Measurements from ENCODE around the gene SFMBT1. TPM values are rescaled to one million over a fixed set of nuclear protein-coding genes. Genes with fewer than 3 reads are reported as not detected.

SFMBT1 gene
- total and polyA plus RNA-seq, 4 donors: 4.4 to 17.8 (median 10.4) TPM

- Histone ChIP-seq H3K27ac (ENCODE audit: low read depth in 1 of 2, low read length in 2 of 2) (no peak overlapping the region), H3K4me1 (ENCODE audit: control insufficient read depth in 4 of 4, insufficient read depth in 4 of 4, low read length in 3 of 4) (no peaks in the 10 kb centered on the region), H3K27me3 (ENCODE audit: control insufficient read depth in 4 of 4, insufficient read depth in 4 of 4, low read length in 3 of 4) (no peaks in the 10 kb centered on the region), H3K9me3 (ENCODE audit: control insufficient read depth in 4 of 4, low read length in 3 of 4) (no peaks in the 10 kb centered on the region), H3K36me3 (ENCODE audit: control insufficient read depth in 4 of 4, insufficient read depth in 3 of 4, low read depth in 1 of 4, low read length in 3 of 4) (peaks cover 0 to 2% (median under 1%) of the 10 kb centered on the region in 4 donors), H3K9ac (ENCODE audit: low read depth in 1 of 2, low read length in 2 of 2) (no peak overlapping the region), H3K4me3 (ENCODE audit: low read depth in 1 of 3, low read length in 3 of 3) (no peak overlapping the region)
- TF ChIP-seq RAD21 (IDR thresholded peaks at IDR 0.05): no peak
- no peak for TF ChIP-seq SP1 (IDR thresholded peaks at IDR 0.05)
- TF ChIP-seq FOXA1 (IDR thresholded peaks at IDR 0.05): no peak
- TF ChIP-seq GABPA (IDR thresholded peaks at IDR 0.05 in 1 of 2, conservative IDR thresholded peaks at IDR 0.05 in 1 of 2): no peak
- TF ChIP-seq TAF1 (conservative IDR thresholded peaks at IDR 0.05): no peak
- TF ChIP-seq FOXA2 (IDR thresholded peaks at IDR 0.05): no peak
- no peak for TF ChIP-seq HNF4G (IDR thresholded peaks at IDR 0.05)
- no peak for TF ChIP-seq ATF3 (IDR thresholded peaks at IDR 0.05)
- TF ChIP-seq NR2F2 (IDR thresholded peaks at IDR 0.05): no peak
- no peak for TF ChIP-seq MAX (IDR thresholded peaks at IDR 0.05)
- no peak for TF ChIP-seq REST (IDR thresholded peaks at IDR 0.05)
- no peak for TF ChIP-seq CTCF (IDR thresholded peaks at IDR 0.05; ENCODE audit: low read depth, low read length, missing input control)
- TF ChIP-seq JUND (IDR thresholded peaks at IDR 0.05): no peak
- TF ChIP-seq YY1 (IDR thresholded peaks at IDR 0.05): no peak
- no peak for TF ChIP-seq ZBTB33 (IDR thresholded peaks at IDR 0.05)
- no peak for TF ChIP-seq EGR1 (IDR thresholded peaks at IDR 0.05; ENCODE audit: low read depth in 2 of 2)
- no peak for TF ChIP-seq RXRA (IDR thresholded peaks at IDR 0.05)
- TF ChIP-seq HNF4A (conservative IDR thresholded peaks at IDR 0.05): no peak
- no peak for DNase-seq (ENCODE audit: low spot score)
- 96% methylated on average over 2 of the region's 2 CpGs for WGBS
These were observed 78.5 kb downstream of the SFMBT1 start for GRCh38 chr3:52967398-52967797.

Data from liver (tissue), 9 donors.